ENCODE data around the gene SRRM4.

SRRM4 gene

DNA sequence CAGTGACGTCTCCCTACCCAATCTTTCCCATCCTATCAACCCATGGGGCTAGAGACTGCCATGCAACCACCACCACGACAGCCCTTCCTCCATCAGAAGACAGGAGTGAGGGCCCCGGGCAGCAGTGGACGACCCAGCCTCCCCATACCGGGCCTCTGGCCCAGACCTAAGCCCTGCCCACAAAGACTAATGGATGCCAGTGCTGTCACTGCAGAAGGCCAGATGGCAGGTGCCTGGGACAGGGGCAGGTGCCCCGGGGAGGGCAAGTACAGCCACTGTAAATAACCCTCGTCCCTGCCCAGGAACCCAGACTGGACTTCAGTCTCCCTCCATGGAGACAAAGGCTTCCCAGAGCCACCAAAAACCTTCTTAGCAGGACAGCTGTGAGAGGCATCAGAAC is 177.1 kb downstream of the SRRM4 start:
- ChIA-PET CTCF (no interaction called here), POLR2A (no interaction called here)
- TF ChIP-seq, protein P1, sequence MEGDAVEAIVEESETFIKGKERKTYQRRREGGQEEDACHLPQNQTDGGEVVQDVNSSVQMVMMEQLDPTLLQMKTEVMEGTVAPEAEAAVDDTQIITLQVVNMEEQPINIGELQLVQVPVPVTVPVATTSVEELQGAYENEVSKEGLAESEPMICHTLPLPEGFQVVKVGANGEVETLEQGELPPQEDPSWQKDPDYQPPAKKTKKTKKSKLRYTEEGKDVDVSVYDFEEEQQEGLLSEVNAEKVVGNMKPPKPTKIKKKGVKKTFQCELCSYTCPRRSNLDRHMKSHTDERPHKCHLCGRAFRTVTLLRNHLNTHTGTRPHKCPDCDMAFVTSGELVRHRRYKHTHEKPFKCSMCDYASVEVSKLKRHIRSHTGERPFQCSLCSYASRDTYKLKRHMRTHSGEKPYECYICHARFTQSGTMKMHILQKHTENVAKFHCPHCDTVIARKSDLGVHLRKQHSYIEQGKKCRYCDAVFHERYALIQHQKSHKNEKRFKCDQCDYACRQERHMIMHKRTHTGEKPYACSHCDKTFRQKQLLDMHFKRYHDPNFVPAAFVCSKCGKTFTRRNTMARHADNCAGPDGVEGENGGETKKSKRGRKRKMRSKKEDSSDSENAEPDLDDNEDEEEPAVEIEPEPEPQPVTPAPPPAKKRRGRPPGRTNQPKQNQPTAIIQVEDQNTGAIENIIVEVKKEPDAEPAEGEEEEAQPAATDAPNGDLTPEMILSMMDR (IDR thresholded peaks at IDR 0.05; ENCODE audit: insufficient read depth, low read length, missing control alignments) = no peak
- H3K4me3 ChIP-seq (ENCODE audit: low read depth, low read length) = no peak overlapping the region
- no peak for DNase-seq (ENCODE audit: low read depth, low spot score)

DNA sequence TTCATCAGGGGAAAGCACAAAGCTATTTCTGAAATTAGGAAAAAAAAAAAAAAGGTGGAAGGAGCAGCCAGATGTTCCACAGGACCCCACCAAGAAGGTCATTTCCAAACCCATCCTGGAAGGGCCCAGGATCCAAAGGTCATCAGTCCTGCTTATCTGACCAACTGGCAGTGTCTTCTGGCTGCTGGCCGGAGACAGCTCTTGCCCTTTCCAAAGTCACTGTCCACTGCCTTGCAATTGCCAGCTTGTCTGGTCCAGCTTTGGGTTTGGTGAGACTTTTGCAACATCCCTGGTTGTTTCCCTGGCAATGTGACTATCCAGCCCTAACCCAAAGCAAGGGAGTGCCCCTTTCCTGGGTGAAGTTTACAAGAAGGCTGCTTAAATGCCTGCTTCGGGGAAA is 178.5 kb downstream of the SRRM4 start:
- CTCF ChIA-PET = no interaction called here
- POLR2A ChIA-PET = no interaction called here
- DNase-seq (ENCODE audit: low read depth, low spot score) = no peak
- H3K4me3 ChIP-seq (ENCODE audit: low read depth, low read length) = no peak overlapping the region
- TF ChIP-seq, protein P1 (IDR thresholded peaks at IDR 0.05; ENCODE audit: insufficient read depth, low read length, missing control alignments) = no peak

DNA sequence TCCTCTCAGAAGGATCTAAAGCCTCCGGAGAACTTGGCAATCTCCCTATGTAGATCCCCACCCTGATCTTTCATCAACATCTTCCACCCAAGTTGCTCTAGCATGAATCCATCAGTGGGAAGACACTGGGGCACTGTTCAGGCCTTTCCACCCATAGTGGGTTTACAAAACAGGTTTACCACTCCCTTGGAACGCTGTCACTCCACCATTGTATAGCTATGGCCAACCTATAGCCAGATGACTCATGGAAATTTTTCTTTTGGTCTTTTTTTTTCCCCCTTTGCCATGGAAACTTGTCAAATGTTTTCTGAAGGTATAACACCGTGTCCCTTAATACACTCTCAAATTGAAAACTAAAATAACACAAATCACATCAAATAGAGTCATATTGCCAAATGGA is 186.6 kb downstream of the SRRM4 start:
- no peak for DNase-seq (ENCODE audit: low read depth, low spot score)
- ChIA-PET CTCF (no interaction called here), POLR2A (no interaction called here)
- TF ChIP-seq, protein P1 (IDR thresholded peaks at IDR 0.05; ENCODE audit: insufficient read depth, low read length, missing control alignments) = no peak
- no peak overlapping the region for H3K4me3 ChIP-seq (ENCODE audit: low read depth, low read length)

DNA sequence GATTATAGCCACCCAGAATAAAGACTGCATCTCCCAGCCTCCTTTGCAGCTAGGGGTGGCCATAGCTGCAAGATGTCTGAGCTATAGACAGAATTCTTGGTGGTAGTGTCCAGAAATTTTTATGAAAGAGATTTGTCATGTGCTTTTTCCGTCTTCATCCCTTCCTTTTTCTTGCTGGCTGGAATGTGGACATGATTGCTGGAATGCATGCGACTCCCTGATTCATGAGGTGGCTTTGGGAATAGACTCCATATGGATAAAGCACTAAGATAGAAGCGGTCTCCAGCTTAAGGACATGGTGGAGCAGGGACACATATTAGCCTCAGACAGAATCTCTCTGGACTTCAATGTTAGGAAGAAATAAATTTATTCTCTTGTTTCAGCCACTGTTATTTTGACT is 187.4 kb downstream of the SRRM4 start:
- TF ChIP-seq, protein P1 (IDR thresholded peaks at IDR 0.05; ENCODE audit: insufficient read depth, low read length, missing control alignments) = no peak
- no peak overlapping the region for H3K4me3 ChIP-seq (ENCODE audit: low read depth, low read length)
- no peak for DNase-seq (ENCODE audit: low read depth, low spot score)
- ChIA-PET POLR2A (interaction anchor here (0.7 kb wide), 1 partner anchor 11 kb away, joined by 3 read pairs; no protein-coding TSS in a partner anchor), CTCF (no interaction called here)

DNA sequence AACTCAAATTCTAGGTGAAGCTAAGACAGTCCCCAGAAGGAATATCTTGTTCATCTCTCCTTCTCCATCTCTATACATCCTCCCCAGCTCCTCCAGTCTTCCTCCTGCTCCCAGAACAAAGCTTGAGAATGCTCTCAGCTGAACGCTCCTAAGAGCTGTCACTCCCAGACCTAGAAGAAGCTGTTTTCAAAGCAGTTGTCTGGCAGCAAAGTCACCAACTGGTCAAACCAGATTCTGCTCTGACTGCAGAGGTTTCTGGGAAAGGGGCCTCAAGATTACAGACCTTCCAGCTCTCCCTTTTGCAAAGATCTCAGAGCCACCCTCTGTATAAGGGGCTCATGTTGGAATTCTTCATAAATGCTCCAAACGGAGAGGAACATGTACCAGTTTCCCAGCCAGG is 187.8 kb downstream of the SRRM4 start:
- CTCF ChIA-PET = no interaction called here
- H3K4me3 ChIP-seq (ENCODE audit: low read depth, low read length) = no peak overlapping the region
- DNase-seq (ENCODE audit: low read depth, low spot score) = no peak
- TF ChIP-seq, protein P1 (IDR thresholded peaks at IDR 0.05; ENCODE audit: insufficient read depth, low read length, missing control alignments) = no peak
- POLR2A ChIA-PET = interaction anchor here (0.7 kb wide), 1 partner anchor 10 kb away, joined by 3 read pairs; no protein-coding TSS in a partner anchor

DNA sequence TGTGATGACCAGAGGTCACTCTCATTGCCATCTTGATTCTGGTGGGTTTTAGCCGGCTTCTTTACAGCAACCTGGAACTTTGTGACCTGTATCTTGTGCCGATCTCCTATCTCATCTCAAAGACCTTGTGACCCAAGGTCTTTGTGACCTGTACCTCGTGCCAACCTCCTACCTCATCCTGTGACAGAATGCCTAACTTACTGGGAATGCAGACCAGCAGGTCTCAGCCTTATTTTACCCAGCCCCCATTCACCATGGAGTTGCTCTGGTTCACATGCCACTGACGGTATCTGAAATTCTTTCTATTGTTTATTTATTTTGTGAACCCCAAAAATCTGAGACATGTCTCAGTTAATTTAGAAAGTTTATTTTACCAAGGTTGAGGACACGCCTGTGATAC is 189.9 kb downstream of the SRRM4 start:
- CTCF ChIA-PET = no interaction called here
- no peak for DNase-seq (ENCODE audit: low read depth, low spot score)
- POLR2A ChIA-PET = no interaction called here
- TF ChIP-seq, protein P1 (IDR thresholded peaks at IDR 0.05; ENCODE audit: insufficient read depth, low read length, missing control alignments) = no peak
- no peak overlapping the region for H3K4me3 ChIP-seq (ENCODE audit: low read depth, low read length)
